Measurements from ENCODE around the gene LINC01488.

GRCh38 chr11:69463181-69463994 lies 18.1 kb upstream of the LINC01488 start:
- TF ChIP-seq CTCF (IDR thresholded peaks at IDR 0.05): no peak
- TF ChIP-seq POLR2A (IDR thresholded peaks at IDR 0.05): no peak

Measured in prostate gland (tissue), 2 donors.